HG02870 (cell line): ENCODE measurements around the gene HIP1R.
A peak's percentile ranks its signal among the peaks of the same experiment; 100 is the strongest.
"Not testable (repeated sequence)": the region's sequence is repeated elsewhere in the genome, so short reads cannot be mapped to it uniquely, and the experiment has no call there.

Experiments used
- ATAC-seq: cut with Tn5 transposase; IDR thresholded peaks from one replicate; pipeline ENCODE4 v1.9.1; 2021; ENCODE audit warnings: mild to moderate bottlenecking, moderate library complexity; ENCODE audit not compliant: unreplicated experiment

Gene HIP1R

DNA sequence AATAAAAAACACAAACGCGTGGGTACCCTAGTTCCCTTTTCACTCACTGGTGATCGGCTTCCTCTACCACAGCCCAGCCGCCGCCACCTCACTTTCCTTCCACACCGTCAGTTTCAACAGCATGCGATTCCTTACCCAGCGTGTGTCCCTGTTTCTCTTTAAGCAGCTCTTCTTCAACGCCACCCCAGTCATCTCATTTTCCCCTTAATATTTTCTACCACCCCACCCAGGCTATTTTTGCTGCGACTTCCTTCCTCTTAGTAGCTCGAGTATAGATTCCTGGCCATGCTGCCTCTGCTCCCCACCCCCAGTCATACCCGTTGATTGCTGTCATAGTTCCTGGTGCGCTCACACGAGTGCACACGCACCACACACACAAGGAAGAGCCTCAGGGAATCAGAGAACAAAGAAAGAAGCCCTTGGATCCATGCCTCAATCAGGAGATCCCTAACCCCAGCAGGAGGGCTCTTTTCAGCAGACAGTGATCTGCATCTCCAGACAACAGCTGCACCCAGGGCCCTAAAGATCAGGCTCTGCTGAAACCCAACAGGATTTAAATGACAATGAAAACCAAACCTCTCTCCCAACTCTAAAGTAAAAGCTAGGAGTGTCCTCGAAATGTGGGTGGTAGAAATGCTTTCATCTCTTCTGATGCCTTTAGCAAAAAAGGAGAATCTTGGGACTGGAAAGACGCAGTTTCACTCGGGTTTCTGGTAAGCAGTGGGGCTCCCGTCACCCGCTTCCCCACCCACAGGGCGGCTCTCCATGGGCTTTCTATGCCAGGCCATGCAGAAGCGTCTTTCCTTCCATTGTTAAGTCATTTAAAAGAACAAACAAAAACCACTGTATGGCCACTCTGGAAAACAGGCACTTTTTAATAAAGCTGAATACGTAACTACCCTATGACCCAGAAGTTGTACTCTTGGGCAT is 36.9 kb downstream of the HIP1R start:
- no peak for ATAC-seq

DNA sequence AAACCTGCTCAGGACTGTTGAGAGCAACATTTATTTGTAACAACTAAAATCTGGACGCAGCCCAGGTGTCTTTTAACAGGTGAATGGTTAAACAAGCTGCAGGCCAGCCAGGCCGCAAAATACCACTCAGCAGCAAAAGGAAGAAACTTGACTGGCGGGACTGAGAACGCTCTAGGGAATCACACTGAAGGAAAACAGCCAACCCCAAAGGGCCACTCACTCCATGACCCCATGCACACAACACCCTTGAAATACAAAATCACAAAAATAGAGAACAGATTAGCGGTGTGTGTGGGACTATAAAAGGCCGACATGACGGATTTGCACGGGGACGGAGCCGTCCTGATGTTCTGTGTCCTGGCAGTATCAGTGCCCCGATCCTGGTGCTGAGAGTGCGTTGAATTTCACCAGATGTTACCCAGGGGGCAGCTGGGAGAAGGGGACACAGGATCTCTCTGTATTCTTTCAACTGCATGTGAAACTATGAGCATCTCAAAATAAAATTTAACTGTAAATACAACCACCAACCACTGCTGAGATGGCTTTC is 37.6 kb downstream of the HIP1R start:
- ATAC-seq = no peak

DNA sequence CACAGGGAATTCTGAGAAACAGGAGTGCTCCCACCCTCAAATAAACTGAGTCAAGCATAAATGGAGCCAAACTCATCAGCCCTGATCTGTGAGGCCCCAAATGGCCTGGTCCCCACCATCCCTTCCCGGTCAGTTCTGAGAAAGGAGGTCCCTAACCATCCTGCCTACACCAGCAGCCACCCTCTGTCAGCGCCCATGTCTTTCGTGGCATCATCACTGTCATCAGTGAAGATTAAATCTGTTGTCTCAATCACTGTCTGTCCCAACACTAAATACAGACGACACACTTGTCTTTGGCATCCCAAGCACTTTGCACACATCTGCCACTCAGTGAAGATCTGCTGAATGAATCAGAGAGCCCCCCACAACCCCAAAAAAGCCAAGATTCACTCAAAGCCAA is 38.3 kb downstream of the HIP1R start:
- no peak for ATAC-seq

DNA sequence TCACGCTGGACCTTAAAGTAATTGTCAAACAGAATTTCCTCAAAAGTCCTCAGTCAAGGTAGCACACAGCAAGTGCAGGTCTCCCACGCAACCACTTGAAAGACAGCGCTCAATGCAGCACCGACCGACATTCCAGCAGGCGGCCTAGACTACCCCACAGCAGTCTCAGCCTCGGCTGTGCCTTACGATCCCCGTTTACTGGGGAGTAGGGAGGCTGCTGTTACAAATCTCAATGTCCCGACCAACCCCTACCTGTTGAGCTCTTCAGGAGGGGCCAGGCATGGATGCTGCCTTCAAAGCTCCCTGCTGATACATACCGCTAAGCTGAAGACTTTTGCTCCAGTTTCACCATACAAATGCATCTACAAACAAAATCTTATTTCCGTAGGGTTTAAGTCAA is 38.8 kb downstream of the HIP1R start:
- no peak for ATAC-seq

DNA sequence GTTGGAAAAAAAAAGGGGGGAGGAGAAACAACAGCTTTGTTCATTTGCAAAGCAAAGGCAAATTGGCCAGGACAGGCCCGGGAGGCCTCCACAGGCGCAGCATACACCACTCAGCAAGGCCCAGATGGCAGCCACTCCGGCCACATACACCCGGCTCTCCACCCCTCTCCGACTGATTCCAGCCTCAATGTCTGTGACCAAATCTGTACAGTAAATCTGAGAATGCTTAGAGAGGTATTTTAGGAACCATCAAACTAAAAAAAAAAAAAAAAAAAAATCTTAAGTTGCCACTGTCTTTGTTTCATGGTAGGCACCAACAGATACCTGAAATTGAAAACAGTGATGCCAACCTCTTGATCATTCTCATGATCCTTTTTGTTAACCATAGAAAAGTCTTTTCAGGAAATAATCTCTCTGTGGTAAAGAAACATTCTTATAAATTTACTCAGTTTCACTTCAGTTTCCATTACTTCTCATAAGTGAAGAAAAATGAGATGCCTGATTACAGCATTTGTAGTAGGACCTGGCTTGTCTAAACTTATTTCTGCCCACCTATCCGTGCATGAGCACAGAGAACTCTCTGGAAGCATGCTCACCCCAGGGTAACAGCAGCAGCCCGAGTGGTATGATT is 40.4 kb downstream of the HIP1R start:
- peak; percentile 73 for ATAC-seq

DNA sequence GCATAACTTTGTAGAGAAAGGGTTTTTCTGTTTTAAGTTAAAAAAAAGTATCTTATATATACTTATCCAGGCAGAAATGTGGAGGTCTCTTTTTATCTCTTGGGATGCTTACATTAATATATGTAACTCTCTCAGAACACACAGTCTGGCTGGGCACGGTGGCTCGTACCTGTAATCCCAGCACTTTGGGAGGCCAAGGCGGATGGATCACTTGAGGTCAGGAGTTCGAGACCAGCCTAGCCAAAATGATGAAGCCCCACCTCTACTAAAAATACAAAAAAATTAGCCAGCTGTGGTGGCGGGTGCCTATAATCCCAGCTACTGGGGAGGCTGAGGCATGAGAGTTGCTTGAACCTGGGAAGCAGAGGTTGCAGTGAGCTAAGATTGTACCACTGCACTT is 41.0 kb downstream of the HIP1R start:
- not testable (repeated sequence) for ATAC-seq

DNA sequence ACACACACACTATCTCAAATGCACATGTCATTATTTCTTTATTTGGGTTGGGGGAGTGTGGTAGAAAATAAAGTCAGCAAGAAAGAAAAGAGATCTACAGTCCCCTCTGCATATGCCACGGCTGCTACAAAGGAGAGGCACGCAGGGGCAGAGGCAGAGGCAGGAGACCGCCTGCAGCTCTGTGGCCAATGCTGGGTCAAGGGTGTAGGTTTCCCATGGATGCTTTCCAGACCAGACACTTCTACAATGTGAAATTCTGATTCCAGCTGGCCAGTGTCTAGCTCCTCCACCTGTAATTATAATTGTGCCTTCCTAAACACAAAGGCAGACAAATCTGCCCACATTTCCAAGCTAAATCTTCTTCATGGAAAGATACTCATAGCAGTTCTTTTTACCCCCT is 41.5 kb downstream of the HIP1R start:
- ATAC-seq = no peak

DNA sequence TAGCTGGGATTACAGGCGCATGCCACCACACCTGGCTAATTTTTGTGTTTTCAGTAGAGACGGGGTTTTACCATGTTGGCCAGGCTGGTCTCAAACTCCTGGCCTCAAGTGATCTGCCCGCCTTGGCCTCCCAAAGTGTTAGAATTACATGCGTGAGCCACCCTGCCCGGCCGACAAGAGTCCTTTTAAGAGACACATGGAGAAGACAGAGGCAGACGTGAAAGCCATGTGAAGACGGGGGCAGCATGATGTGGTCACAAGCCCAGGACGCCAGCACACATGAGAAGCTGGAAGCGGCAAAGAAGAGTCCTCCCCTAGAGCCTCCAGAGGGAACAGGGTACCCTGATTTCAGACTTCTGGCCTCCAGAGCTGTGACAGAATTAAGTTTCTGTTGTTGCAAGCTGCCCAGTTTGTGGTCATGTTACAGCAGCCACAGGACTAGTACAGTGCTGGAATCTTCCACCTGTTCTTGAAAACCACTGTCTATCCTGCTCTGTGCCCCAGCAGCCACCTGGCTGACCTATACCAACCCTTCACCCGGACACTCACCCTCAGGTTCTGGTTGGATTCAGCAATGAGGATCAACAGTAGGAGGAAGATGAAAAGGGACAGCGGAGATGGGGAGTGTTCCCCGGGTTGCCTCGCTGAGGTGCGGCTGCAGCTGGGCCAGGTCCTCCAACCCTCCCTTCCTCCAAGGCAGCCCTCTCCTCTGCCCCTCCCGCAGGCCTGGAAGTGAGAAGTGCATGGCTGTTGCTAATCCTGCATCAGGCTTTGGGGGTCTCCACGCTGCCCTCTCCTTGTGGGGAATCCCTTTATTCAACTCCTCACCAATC is 43.7 kb downstream of the HIP1R start:
- ATAC-seq = no peak

DNA sequence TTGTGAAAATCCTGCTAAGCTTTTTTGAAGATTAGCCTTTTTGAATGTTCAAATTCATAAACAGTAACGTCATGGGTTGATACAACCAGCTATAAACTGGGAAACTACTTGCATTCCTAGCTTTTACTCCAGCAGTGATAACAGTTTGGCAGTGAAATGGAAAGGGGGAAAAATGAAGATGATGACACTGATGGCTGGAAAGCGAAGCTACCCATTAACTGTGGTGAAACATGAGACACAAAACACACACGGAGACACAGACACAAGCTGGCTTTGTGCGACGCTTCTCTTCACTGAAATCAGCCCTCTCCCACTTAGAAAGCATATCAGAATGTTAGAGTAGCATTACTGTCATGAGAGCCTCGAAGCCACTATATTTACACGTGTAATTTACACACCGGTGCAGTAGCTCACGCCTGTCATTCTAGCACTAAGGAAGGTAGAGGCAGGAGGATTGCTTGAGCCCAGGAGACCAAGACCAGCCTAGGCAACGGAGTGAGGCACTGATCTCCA is 45.0 kb downstream of the HIP1R start:
- no peak for ATAC-seq

DNA sequence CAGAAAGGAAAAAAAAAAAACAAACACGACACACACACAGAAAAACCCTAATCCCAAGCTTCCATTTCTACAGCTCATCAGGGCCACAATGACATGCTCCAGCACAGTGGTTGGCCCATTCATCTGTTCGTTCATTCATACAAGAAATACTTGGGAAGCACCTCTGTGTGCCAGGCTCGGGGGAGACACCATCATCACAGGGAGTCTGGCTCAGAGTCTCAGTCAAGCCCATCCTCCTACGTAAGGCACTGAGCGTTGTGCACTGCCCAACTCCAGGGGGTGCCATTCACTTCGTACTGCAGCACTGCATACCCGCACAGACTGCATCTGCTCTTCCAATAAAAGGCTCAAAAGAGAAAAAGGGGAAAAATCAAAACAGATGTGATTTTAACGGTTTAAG is 45.4 kb downstream of the HIP1R start:
- no peak for ATAC-seq

DNA sequence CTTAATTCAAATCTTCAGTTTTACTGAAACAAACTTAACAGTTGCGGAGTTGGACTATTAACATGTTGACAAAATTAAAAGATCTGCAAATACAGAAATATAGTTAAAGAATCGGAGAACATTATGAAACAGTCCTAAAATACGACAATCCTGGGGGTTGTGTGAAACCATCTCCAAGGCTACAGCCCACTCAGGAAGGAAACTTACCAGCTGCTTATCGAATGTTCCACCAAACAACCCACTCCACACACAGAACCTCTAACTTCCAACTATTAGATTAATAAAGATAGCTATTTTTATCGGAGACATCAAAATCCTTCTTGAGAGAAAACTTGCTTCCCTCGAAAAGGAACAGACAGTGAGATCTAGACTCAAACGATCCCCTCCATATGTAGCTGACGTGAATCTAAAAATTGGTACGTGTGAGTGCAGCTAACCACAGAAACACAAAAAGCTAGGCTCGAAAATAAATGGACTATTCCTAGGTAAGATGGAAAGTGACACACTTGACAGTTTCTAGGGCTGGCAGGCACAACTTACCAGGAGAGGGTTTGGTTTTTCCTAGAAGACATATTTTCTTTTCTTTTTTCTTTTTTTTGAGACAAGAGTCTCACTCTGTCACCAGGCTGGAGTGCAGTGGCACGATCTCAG is 47.8 kb downstream of the HIP1R start:
- no peak for ATAC-seq

DNA sequence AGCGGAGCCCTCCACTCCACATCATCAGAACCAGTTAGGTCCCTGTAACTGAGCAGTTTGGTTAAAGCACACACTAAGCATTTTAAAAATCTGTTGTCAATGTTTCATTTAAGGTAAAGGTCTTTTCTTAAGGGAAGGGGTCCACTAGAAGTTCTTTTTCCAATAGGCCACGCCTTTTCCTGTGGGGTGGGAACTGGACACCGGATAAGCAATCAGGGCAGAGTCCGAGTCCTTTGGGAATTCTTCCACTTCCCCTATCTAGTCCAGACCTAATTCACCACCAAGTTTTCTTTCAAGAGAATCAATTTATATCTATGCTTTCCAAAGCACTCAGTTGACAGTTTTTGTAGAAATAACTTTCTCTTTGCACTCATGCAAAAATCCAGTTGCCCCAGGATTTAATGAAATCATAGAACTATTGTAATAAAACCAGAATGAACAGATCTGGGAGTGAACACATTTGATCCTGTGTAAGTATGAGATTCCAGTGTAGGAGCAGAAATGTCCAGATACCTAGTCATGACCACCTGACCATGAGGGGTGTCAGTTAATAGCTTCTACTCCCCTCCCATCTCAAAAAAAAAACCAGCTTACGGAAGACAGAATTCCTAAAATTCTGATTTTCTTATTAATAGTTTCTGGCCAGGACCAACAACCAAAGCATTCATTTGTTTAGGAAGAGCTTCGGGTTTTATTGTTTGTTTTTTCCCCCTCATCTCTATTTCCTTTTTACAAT is 49.0 kb downstream of the HIP1R start:
- ATAC-seq = no peak

DNA sequence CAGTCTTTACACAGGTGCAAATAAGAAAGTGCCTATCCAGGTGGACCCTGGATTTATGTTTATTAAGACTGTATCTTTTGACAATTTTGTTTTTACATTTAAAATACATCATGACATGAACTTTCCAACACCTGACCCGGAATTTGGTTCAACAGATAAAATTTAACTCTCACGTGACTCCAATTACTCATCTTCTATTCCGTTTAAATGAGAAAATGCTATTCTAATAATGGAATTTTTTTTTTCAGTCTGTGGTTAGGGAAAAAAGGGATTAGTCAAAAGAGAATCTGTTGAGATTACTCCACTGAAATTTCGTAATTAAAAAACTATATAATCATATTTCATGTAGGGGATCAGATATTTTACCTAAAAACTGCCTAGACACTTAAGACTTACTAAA is 49.6 kb downstream of the HIP1R start:
- no peak for ATAC-seq

DNA sequence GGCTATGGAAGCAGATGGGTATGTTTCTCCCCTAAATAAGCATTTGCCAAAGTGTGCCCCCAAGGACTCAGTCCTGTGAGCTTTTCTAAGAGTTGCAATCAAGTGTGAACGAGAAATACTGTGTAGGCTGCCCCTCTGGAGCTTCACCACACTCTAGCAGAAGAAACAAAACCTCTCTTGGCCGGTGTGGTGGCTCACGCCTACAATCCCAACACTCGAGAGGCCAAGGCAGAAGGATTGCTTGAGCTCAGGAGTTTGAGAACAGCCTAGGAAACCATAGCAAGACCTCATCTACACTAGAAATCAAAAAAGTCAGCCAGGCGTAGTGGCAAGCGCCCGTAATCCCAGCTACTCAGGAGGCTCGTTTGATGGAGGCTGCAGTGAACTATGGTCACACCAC is 50.9 kb downstream of the HIP1R start:
- no peak for ATAC-seq

DNA sequence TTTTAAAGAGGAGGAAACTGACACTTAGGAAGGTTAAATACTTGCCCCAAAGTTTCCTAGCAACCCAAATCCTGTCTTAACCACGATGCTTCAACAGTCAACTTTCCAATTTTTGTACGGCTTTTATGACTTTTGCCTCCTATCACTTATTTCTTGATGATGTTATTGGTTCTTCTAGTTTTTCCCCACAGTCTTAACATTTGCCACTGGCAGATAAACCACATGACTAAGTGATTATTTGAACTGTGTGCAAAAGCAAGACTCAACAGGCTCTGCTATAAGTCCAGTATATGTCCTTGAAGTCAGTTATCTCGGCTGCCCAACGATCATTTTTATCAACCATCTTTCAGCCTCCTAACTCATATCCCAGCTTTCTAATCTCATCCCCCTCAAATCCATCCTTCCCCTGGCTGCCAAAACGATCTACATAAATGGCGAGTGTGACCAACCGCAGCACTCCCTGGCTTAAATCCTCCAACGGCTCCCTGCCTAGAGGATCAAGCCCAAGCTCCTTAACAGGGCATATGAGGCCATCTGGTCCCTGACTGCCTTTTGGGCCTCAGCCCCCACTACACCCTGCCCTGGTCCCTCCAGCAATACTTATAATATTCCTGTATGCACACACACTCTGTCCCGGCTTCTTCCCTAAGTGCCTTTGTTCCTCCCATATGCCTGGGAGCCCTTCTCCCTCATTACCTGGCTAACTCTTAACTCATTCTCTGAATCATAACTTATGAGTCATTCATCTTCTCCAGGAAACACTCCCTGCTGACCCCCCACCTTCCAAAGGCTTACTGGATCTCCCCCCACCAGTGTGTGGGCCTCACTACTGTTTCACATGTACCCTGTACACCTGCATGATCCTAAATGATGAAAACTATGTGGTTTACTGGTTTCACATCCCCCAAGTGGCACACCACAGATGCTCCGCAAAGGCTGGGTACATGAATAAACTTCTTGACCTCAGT is 51.9 kb downstream of the HIP1R start:
- ATAC-seq = peak; percentile 72

DNA sequence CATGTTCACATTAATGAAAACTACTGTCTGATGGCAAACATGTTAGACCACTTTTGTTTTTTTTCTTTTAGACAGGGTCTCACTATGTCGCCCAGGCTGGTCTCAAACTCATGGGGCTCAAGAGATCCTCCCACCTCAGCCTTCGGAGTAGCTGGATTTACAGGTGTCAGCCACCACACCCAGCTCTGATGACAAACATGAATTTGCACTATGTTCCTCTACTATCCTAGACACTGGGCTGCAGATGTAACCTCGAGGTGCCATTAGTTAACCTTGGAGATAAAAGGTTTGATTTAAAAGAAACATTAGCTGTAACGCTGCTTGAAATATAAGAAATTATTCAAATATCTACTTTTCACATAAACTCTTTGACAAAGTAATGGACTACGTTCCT is 52.6 kb downstream of the HIP1R start:
- peak; percentile 22 for ATAC-seq

DNA sequence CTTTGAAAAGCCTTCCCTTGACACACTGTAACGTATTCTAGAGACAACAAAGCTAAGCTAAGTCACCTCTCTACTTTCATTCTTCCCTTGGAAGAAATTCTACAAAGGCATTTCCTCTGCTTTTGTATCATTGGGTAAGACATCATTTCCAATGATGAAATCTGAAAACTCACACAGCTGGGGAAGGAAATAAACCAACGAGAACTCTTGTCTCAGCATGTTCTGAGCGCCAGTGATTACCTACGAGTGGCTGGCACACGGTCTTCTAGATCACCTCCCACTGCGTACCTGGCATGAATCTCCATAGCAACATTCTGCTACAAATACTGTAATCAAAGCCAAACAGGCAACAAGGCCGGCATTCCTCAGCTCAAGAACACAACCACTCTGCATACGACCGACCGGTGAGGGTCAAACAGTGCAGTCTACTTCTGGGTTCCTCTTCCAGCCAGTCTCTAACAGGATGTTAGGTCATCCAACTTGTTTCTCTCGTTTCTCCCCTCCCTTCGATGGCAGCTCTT is 53.0 kb downstream of the HIP1R start:
- no peak for ATAC-seq

DNA sequence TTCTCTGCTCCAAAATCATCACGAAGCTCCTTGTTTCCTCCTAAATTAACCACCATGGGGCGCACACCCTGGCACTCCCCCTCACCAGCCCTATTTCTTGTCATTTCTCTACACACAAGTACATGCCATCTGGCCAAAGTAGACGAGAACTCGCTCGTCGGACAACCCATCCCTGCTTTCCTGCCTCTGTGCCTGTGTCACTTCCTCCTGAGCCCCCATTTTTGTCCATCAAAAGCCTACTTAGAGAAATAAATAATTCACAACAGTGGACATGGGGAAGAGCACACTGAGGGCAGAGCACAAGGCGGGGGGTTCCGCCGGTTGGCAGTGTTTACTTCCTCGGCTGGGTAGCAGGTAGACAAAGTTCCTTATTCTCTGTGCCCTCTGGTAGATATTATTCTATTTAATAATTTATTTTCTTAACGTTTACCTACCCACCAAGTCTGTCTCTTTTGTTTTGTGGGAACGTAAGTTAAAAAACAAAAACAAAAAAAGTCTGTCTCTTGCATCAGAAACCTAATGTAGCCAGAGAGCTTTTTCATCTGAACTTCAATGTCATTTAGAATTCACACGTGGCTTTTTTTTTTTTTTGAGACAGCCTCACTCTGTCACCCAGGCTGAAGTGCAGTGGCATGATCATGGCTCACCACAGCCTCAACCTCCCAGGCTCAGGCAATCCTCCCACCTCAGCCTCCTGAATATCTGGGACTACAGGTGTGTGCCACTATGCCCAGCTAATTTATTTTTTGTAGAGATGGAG is 54.7 kb downstream of the HIP1R start:
- no peak for ATAC-seq
